22Rv1 (cell line): ENCODE results near the gene IL1RAPL2.

Experiments used
- ZFX ChIP-seq: fragments of 450-650 bp; IDR thresholded peaks from 2 replicates; pipeline ENCODE4 v1.6.1; 2017; ENCODE audit warnings: antibody characterized with exemption, borderline replicate concordance
- TF ChIP-seq, protein P1 (sequence below): fragments of 450-650 bp; IDR thresholded peaks from 2 replicates; pipeline ENCODE4 v1.5.1; 2017; ENCODE audit warnings: mild to moderate bottlenecking

DNA sequence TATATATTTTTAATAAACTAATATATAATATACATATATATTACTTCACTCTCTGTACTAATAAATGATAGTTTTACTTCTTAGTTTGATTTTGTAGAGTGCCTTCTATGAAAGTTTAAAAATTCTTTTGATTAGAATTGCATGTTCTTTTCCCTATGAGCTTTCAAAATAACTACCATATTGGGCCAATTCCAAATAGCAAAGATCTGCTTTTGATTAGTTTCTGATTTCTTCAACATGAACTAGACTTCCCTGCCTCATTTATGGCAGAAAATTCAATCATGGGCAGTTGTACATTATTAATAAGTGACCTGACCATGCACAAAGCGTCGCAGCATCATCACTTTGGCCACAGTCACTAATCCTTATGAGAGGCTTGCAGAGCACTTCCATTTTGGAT lies 703.4 kb downstream of the IL1RAPL2 start:
- TF ChIP-seq, protein P1, sequence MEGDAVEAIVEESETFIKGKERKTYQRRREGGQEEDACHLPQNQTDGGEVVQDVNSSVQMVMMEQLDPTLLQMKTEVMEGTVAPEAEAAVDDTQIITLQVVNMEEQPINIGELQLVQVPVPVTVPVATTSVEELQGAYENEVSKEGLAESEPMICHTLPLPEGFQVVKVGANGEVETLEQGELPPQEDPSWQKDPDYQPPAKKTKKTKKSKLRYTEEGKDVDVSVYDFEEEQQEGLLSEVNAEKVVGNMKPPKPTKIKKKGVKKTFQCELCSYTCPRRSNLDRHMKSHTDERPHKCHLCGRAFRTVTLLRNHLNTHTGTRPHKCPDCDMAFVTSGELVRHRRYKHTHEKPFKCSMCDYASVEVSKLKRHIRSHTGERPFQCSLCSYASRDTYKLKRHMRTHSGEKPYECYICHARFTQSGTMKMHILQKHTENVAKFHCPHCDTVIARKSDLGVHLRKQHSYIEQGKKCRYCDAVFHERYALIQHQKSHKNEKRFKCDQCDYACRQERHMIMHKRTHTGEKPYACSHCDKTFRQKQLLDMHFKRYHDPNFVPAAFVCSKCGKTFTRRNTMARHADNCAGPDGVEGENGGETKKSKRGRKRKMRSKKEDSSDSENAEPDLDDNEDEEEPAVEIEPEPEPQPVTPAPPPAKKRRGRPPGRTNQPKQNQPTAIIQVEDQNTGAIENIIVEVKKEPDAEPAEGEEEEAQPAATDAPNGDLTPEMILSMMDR, result no peak
- TF ChIP-seq ZFX, result no peak
